ENCODE measurements around the gene ITPR2. TPM values are rescaled to one million over a fixed set of nuclear protein-coding genes. Genes with fewer than 3 reads are reported as not detected.

The ITPR2 gene
- total RNA-seq, 4 donors from 2014 or later: 32.6 to 87.5 (median 51.9) TPM

DNA sequence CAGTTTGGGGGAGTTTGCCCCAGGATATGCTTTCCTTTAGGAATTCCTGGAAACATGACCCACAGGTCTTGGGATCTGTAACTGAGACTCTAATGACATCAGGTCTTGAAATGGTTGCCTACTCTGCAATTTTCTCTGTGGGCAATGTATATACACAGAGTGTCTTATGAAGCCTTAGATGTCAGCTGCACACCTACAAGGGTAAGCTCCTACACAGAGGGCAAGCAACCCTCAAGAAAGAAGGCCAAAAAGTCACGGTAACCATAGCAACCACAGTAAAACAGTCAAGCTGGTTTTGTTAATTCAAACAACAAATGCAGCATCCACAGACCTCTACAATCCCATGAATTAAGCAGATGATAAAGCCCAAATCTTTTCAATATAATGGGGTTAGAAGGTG is 344.6 kb downstream of the ITPR2 start:
- TF ChIP-seq POLR2A (IDR thresholded peaks at IDR 0.05): no peak
- TF ChIP-seq, protein P1, sequence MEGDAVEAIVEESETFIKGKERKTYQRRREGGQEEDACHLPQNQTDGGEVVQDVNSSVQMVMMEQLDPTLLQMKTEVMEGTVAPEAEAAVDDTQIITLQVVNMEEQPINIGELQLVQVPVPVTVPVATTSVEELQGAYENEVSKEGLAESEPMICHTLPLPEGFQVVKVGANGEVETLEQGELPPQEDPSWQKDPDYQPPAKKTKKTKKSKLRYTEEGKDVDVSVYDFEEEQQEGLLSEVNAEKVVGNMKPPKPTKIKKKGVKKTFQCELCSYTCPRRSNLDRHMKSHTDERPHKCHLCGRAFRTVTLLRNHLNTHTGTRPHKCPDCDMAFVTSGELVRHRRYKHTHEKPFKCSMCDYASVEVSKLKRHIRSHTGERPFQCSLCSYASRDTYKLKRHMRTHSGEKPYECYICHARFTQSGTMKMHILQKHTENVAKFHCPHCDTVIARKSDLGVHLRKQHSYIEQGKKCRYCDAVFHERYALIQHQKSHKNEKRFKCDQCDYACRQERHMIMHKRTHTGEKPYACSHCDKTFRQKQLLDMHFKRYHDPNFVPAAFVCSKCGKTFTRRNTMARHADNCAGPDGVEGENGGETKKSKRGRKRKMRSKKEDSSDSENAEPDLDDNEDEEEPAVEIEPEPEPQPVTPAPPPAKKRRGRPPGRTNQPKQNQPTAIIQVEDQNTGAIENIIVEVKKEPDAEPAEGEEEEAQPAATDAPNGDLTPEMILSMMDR (IDR thresholded peaks at IDR 0.05): no peak
- DNase-seq: no peak
- Histone ChIP-seq H3K27ac (no peak overlapping the region), H3K4me1 (no peaks in the 10 kb centered on the region), H3K27me3 (no peaks in the 10 kb centered on the region), H3K9me3 (no peaks in the 10 kb centered on the region), H3K4me3 (no peak overlapping the region), H3K36me3 (peaks cover 0 to 5% (median 0%) of the 10 kb centered on the region in 3 donors)

DNA sequence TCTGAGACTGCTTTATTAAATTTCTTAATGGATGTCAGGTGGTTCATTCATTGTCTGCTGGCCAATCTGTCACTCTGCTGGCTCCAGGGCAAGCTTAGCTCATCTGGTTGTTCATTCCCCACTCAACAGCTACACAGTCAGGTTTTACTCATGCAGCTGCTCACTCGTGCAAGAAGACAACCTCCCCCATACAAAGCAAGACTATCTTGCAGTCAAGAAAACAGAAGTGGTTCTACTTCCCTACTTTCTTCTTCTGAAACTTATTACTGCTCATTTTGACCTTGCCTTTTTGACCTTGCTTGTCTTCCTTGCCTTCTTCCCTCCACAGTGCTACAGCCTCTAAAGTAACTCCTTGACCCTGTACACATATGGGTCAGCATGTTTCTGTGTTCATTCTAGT is 359.7 kb downstream of the ITPR2 start:
- no peak overlapping the region for H3K4me3 ChIP-seq
- no peaks in the 10 kb centered on the region for H3K27me3 ChIP-seq
- peaks cover 0 to 18% (median 0%) of the 10 kb centered on the region in 3 donors for H3K36me3 ChIP-seq
- TF ChIP-seq POLR2A (IDR thresholded peaks at IDR 0.05): no peak
- H3K4me1 ChIP-seq: peaks cover 0 to 7% (median 0%) of the 10 kb centered on the region in 4 donors
- H3K27ac ChIP-seq: peak overlapping the region in 1 of 4 donors; percentile 39
- H3K9me3 ChIP-seq: no peaks in the 10 kb centered on the region
- peak in 2 of 3 donors; percentile 56 to 64 for DNase-seq

DNA sequence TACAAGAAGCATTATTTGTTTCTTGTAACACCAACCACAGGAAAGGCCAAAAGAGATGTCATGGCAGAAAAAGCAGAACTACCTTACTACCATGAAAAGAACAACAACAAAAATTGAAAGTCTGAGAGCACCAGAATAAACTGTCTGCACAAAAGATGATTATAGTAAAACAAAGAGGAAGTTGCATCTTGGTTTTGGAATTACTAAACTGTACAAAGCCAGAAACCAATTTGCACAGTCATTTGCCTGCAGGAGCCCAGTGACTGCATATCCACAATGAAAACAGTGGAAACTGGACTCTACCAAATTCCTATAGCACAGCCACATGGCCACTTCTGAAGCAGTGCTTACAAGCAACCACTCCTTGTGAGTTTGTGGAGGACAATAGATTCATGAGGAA is 361.4 kb downstream of the ITPR2 start:
- Histone ChIP-seq H3K4me3 (no peak overlapping the region), H3K27ac (peak overlapping the region in 1 of 4 donors; percentile 59), H3K9me3 (no peaks in the 10 kb centered on the region), H3K27me3 (no peaks in the 10 kb centered on the region), H3K36me3 (peaks cover 0 to 14% (median 0%) of the 10 kb centered on the region in 3 donors), H3K4me1 (peaks cover 0 to 7% (median 0%) of the 10 kb centered on the region in 4 donors)
- peak in 1 of 3 donors; percentile 32 for DNase-seq
- TF ChIP-seq, protein P1 (IDR thresholded peaks at IDR 0.05): no peak
- TF ChIP-seq POLR2A (IDR thresholded peaks at IDR 0.05): no peak

DNA sequence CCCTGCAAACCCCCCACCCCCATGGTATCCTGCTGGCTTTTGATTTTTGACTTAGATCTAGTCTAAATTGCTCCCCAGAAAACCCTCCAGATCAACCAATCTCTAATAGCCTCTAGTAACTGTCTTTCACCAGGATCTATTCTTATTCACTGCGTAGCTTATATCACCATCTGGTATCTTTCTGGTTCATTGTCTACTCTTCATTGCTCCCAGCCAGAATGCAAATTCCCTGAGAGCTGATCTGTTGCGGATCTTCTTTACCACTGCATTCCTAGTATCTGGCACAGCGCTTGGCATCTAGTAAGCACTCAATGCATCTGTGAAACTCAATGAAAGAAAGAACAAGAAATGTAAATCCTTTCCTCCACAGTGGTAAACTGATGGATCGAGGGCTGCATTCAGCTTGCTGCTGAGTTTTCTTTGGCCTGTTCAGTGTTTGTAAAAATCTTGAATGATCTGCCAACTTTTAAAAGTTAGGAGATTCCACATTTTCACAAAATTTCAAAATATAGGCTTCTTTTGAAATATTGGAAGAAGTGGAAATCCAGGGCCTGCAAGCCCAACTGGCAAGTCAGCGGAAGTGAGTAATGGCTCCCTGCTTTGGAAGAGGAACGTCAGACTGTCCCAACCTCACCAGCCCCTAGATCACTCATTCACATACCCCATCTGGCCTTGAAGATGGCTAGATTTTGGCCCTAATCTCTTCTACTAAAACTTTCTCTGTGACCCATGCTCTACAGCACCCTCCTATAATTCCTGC is 363.4 kb downstream of the ITPR2 start:
- no peak for DNase-seq
- H3K36me3 ChIP-seq: no peaks in the 10 kb centered on the region
- H3K9me3 ChIP-seq: no peaks in the 10 kb centered on the region
- H3K27ac ChIP-seq: no peak overlapping the region
- TF ChIP-seq POLR2A (IDR thresholded peaks at IDR 0.05): no peak
- no peak overlapping the region for H3K4me3 ChIP-seq
- H3K4me1 ChIP-seq: peaks cover 0 to 7% (median 0%) of the 10 kb centered on the region in 4 donors
- no peaks in the 10 kb centered on the region for H3K27me3 ChIP-seq

DNA sequence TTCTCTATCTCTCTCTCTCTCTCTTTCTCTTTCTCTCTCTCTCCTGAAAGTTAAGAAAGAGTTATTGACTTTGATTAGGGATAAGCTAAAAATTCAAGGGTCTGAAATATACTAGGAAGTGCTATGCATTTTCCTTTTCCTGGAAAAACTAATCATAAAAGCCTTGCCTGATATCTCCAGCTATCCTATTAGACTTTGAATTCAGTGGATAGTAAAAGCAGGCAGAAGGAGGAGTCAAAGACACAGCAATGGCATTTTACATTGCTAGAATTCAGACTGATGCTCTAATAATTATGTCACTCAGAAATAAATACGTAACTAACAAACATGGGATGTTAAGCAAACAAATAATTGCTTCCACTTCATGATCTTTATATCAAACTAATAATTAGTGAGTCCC is 365.6 kb downstream of the ITPR2 start:
- Histone ChIP-seq H3K36me3 (peaks cover 0 to 4% (median 0%) of the 10 kb centered on the region in 3 donors), H3K9me3 (no peaks in the 10 kb centered on the region), H3K4me3 (no peak overlapping the region), H3K4me1 (peaks cover 0 to 5% (median 0%) of the 10 kb centered on the region in 4 donors), H3K27me3 (no peaks in the 10 kb centered on the region), H3K27ac (no peak overlapping the region)
- no peak for DNase-seq
- TF ChIP-seq, protein P1 (IDR thresholded peaks at IDR 0.05): no peak
- no peak for TF ChIP-seq POLR2A (IDR thresholded peaks at IDR 0.05)

DNA sequence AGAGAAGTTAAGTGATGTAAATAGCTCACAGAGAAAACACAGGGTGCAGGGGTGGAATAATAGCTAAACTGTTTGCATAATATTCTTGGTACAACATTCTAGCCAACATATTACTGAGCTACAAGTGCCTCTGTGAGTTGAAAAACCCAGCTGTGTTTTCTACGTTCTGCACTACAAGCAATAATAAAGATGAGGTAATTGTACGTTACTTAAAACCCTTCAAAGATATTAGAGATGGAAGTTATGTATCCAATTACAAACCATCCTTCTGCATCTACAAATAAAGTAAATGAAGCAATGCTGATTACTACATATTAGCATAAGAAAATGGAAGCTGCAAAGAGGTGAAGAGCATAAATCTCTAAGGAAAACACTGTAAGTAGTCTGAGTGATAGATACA is 366.3 kb downstream of the ITPR2 start:
- Histone ChIP-seq H3K27me3 (no peaks in the 10 kb centered on the region), H3K36me3 (peaks cover 0 to 4% (median 0%) of the 10 kb centered on the region in 3 donors), H3K4me1 (peaks cover 0 to 1% (median 0%) of the 10 kb centered on the region in 4 donors), H3K9me3 (no peaks in the 10 kb centered on the region), H3K27ac (no peak overlapping the region), H3K4me3 (no peak overlapping the region)
- DNase-seq: no peak
- TF ChIP-seq, protein P1 (IDR thresholded peaks at IDR 0.05): no peak
- no peak for TF ChIP-seq POLR2A (IDR thresholded peaks at IDR 0.05)

Data from Peyer's patch (tissue), 4 donors.